Fibroblast of lung (primary cell): ENCODE measurements around the gene SLC35E4. TPM values are rescaled to one million over a fixed set of nuclear protein-coding genes. Genes with fewer than 3 reads are reported as not detected.
"Not testable (repeated sequence)": the region's sequence is repeated elsewhere in the genome, so short reads cannot be mapped to it uniquely, and the experiment has no call there.

Source experiments
- DNase-seq, 2 donors: peaks; one replicate each; pipeline versions ENCODE4 v3.0.0 to v3.0.0-alpha.2; 2010; ENCODE audit warnings: low read depth in 2 of 2
- H2AFZ ChIP-seq: 2 replicates; pipeline ENCODE4 v1.5.1; 2012; ENCODE audit warnings: low read length, control low read depth, inconsistent platforms
- H3K27ac ChIP-seq: 2 replicates; pipeline ENCODE4 v1.5.1; 2011; ENCODE audit warnings: low read length, control low read depth; ENCODE audit not compliant: insufficient read depth
- H3K27me3 ChIP-seq: 2 replicates; pipeline ENCODE4 v1.5.1; 2011; ENCODE audit warnings: mild to moderate bottlenecking, low read length; ENCODE audit not compliant: control insufficient read depth, insufficient read depth
- H3K36me3 ChIP-seq: 2 replicates; pipeline ENCODE4 v1.5.1; 2011; ENCODE audit warnings: low read length; ENCODE audit not compliant: control insufficient read depth, insufficient read depth
- H3K4me1 ChIP-seq: 2 replicates; pipeline ENCODE4 v1.5.1; 2011; ENCODE audit warnings: low read length; ENCODE audit not compliant: control insufficient read depth, insufficient read depth; ENCODE audit errors: extremely low read depth
- H3K4me2 ChIP-seq: 2 replicates; pipeline ENCODE4 v1.5.1; 2011; ENCODE audit warnings: low read length, control low read depth; ENCODE audit not compliant: insufficient read depth; ENCODE audit errors: extremely low read depth
- H3K4me3 ChIP-seq, 4 experiments: fragments of 200-600 bp in 1 of 4; sonication (generic) in 1 of 4; replicated peaks in 1 of 4; 2 replicates each; pipeline ENCODE4 v1.5.1; 2011 to 2016; ENCODE audit warnings: low read length in 4 of 4, low read depth in 3 of 4, mild to moderate bottlenecking in 3 of 4, control low read depth in 2 of 4, inconsistent platforms in 1 of 4, mixed read lengths in 1 of 4; ENCODE audit not compliant: insufficient read depth in 1 of 4; ENCODE audit errors: control extremely low read depth in 1 of 4
- H3K79me2 ChIP-seq: 2 replicates; pipeline ENCODE4 v1.5.1; 2012; ENCODE audit warnings: mild to moderate bottlenecking, low read length, inconsistent platforms; ENCODE audit not compliant: control insufficient read depth, insufficient read depth
- H3K9ac ChIP-seq: 2 replicates; pipeline ENCODE4 v1.5.1; 2011; ENCODE audit warnings: mild to moderate bottlenecking, low read length, control low read depth; ENCODE audit not compliant: insufficient read depth
- H3K9me3 ChIP-seq: 2 replicates; pipeline ENCODE4 v1.5.1; 2012; ENCODE audit warnings: low read depth, low read length; ENCODE audit not compliant: control insufficient read depth, insufficient read depth
- H4K20me1 ChIP-seq: 2 replicates; pipeline ENCODE4 v1.5.1; 2011; ENCODE audit warnings: low read length; ENCODE audit not compliant: control insufficient read depth, insufficient read depth; ENCODE audit errors: extremely low read depth
- EZH2 ChIP-seq: IDR thresholded peaks from 2 replicates; pipeline ENCODE4 v1.5.1; 2012; ENCODE audit warnings: low read length, control low read depth, mild to moderate bottlenecking; ENCODE audit errors: missing control alignments
- polyA plus RNA-seq, 2 donors: library from polyadenylated mRNA; depleted of rRNA in 1 of 2; stranded (reverse) in 1 of 2; unstranded in 1 of 2; fragments of >200 nt; gene quantifications; 2 replicates each; pipeline ENCODE4 v1.2.1, GENCODE V29; 2011 to 2012; ENCODE audit warnings: missing spikeins in 1 of 2
- total RNA-seq: library from RNA; depleted of rRNA; stranded (reverse); fragments of >200 nt; gene quantifications from 2 replicates; pipeline ENCODE4 v1.2.1, GENCODE V29; 2014
- TF ChIP-seq, protein P1 (sequence below), 2 donors: IDR thresholded peaks in 1 of 2; conservative IDR thresholded peaks in 1 of 2; 1 replicate in 1 of 2; 2 replicates in 1 of 2; pipeline ENCODE4 v1.5.1; 2011 to 2012; ENCODE audit warnings: low read length in 2 of 2, control low read depth in 1 of 2, inconsistent platforms in 1 of 2, low read depth in 1 of 2, mild to moderate bottlenecking in 1 of 2

The SLC35E4 gene
- total and polyA plus RNA-seq, 2 donors (not counting 1 experiment from before 2014, with no cell fraction given), result 2.0 to 10.1 TPM

DNA sequence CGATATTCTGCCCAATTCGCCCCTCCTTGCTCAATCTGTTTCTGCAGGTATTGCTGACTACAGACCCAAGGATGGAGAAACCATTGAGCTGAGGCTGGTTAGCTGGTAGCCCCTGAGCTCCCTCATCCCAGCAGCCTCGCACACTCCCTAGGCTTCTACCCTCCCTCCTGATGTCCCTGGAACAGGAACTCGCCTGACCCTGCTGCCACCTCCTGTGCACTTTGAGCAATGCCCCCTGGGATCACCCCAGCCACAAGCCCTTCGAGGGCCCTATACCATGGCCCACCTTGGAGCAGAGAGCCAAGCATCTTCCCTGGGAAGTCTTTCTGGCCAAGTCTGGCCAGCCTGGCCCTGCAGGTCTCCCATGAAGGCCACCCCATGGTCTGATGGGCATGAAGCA lies 9.2 kb upstream of the SLC35E4 start:
- no peak for TF ChIP-seq EZH2
- TF ChIP-seq, protein P1, sequence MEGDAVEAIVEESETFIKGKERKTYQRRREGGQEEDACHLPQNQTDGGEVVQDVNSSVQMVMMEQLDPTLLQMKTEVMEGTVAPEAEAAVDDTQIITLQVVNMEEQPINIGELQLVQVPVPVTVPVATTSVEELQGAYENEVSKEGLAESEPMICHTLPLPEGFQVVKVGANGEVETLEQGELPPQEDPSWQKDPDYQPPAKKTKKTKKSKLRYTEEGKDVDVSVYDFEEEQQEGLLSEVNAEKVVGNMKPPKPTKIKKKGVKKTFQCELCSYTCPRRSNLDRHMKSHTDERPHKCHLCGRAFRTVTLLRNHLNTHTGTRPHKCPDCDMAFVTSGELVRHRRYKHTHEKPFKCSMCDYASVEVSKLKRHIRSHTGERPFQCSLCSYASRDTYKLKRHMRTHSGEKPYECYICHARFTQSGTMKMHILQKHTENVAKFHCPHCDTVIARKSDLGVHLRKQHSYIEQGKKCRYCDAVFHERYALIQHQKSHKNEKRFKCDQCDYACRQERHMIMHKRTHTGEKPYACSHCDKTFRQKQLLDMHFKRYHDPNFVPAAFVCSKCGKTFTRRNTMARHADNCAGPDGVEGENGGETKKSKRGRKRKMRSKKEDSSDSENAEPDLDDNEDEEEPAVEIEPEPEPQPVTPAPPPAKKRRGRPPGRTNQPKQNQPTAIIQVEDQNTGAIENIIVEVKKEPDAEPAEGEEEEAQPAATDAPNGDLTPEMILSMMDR (conservative IDR thresholded peaks at IDR 0.05 in 1 of 2, IDR thresholded peaks at IDR 0.05 in 1 of 2; ENCODE audit: low read depth in 1 of 2, low read length in 2 of 2), result no peak
- DNase-seq, result no peak
- no peak overlapping the region for H3K27ac ChIP-seq
- no peaks in the 10 kb centered on the region for H3K36me3 ChIP-seq
- no peak overlapping the region for H3K4me3 ChIP-seq
- no peaks in the 10 kb centered on the region for H3K4me1 ChIP-seq
- no peaks in the 10 kb centered on the region for H3K9me3 ChIP-seq
- H4K20me1 ChIP-seq, result no peaks in the 10 kb centered on the region
- H3K79me2 ChIP-seq, result no peaks in the 10 kb centered on the region
- H3K9ac ChIP-seq, result no peak overlapping the region
- no peaks in the 10 kb centered on the region for H3K27me3 ChIP-seq
- H3K4me2 ChIP-seq, result no peak overlapping the region
- no peak overlapping the region for H2AFZ ChIP-seq

DNA sequence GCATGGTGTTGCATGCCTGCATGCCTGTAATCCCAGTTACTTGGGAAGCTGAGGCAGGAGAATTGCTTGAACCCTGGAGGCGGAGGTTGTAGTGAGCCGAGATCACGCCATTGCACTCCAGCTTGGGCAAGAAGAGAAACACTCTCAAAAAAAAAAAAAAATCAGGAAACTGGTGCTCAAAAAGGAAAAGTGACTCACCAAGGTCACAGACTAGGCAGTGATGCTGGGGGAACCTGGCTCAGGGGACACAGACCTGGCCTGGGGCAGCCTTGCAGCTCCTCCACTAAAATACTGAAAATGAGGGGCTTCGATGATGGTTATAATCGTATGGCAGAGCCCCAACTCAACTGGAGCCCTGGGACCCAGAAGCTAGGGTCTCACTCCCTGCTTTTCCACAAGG lies 8.1 kb upstream of the SLC35E4 start:
- Histone ChIP-seq H3K9me3 (no peaks in the 10 kb centered on the region), H3K27ac (no peak overlapping the region), H3K79me2 (no peaks in the 10 kb centered on the region), H3K27me3 (no peaks in the 10 kb centered on the region), H3K4me2 (no peak overlapping the region), H3K4me1 (no peaks in the 10 kb centered on the region), H3K4me3 (no peak overlapping the region), H2AFZ (no peak overlapping the region), H3K9ac (no peak overlapping the region), H3K36me3 (no peaks in the 10 kb centered on the region), H4K20me1 (no peaks in the 10 kb centered on the region)
- DNase-seq, result no peak
- TF ChIP-seq, protein P1 (conservative IDR thresholded peaks at IDR 0.05 in 1 of 2, IDR thresholded peaks at IDR 0.05 in 1 of 2; ENCODE audit: low read depth in 1 of 2, low read length in 2 of 2), result no peak
- TF ChIP-seq EZH2, result no peak

DNA sequence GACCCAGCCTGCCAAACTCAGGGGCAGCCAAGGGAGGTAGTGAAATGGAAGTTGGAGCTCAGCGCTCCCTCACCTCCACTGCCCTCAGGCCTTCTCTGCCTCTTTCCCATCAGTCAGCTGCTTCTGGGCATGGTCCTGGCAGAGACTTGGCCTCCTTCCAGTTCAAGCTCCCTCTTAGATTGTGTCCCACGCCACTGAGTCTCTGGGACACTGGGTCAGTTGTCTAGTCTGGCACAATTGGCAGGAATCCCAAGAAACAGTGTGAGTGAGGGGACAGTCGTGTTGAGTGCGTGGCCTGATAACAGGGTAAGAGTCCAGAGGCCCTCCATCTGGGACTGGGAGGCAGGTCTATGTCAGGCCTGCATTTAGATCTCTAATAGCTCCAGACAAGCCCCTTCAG lies 7.1 kb upstream of the SLC35E4 start:
- no peaks in the 10 kb centered on the region for H3K36me3 ChIP-seq
- no peak overlapping the region for H2AFZ ChIP-seq
- no peak overlapping the region for H3K9ac ChIP-seq
- H3K4me2 ChIP-seq, result no peak overlapping the region
- no peaks in the 10 kb centered on the region for H3K4me1 ChIP-seq
- no peak for DNase-seq
- H3K79me2 ChIP-seq, result no peaks in the 10 kb centered on the region
- H3K4me3 ChIP-seq, result no peak overlapping the region
- no peak for TF ChIP-seq EZH2
- TF ChIP-seq, protein P1 (conservative IDR thresholded peaks at IDR 0.05 in 1 of 2, IDR thresholded peaks at IDR 0.05 in 1 of 2; ENCODE audit: low read depth in 1 of 2, low read length in 2 of 2), result no peak
- no peaks in the 10 kb centered on the region for H3K27me3 ChIP-seq
- no peak overlapping the region for H3K27ac ChIP-seq
- no peaks in the 10 kb centered on the region for H3K9me3 ChIP-seq
- no peaks in the 10 kb centered on the region for H4K20me1 ChIP-seq

DNA sequence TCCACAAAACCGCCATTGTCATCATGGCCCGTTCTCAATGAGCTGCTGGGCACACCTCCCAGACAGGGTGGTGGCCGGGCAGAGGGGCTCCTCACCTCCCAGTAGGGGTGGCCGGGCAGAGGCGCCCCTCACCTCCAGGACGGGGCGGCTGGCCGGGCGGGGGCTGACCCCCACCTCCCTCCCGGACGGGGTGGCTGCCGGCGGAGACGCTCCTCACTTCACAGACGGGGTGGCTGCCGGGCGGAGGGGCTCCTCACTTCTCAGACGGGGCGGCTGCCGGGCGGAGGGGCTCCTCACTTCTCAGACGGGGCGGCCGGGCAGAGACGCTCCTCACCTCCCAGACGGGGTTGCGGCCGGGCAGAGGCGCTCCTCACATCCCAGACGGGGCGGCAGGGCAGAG lies 4.1 kb upstream of the SLC35E4 start:
- not testable (repeated sequence) for DNase-seq

More for the DNA sequence above, 4.1 kb upstream of the SLC35E4 start:
- not testable (repeated sequence) for H2AFZ ChIP-seq, H3K36me3 ChIP-seq, H3K4me2 ChIP-seq, H3K27me3 ChIP-seq, H3K9me3 ChIP-seq, H3K4me3 ChIP-seq, H4K20me1 ChIP-seq, H3K79me2 ChIP-seq, H3K27ac ChIP-seq, H3K9ac ChIP-seq
- H3K4me1 ChIP-seq, result peaks cover 14% of the 10 kb centered on the region
